IPS-NIHi7 (cell line): Measurements from ENCODE around the gene RBPMS2.
A peak's percentile ranks its signal among the peaks of the same experiment; 100 is the strongest.
"Not testable (repeated sequence)": the region's sequence is repeated elsewhere in the genome, so short reads cannot be mapped to it uniquely, and the experiment has no call there.

Experiments used
- DNase-seq: peaks from one replicate; pipeline ENCODE4 v3.0.0; 2012; ENCODE audit warnings: mixed read lengths; ENCODE audit errors: extremely low spot score

The RBPMS2 gene

DNA sequence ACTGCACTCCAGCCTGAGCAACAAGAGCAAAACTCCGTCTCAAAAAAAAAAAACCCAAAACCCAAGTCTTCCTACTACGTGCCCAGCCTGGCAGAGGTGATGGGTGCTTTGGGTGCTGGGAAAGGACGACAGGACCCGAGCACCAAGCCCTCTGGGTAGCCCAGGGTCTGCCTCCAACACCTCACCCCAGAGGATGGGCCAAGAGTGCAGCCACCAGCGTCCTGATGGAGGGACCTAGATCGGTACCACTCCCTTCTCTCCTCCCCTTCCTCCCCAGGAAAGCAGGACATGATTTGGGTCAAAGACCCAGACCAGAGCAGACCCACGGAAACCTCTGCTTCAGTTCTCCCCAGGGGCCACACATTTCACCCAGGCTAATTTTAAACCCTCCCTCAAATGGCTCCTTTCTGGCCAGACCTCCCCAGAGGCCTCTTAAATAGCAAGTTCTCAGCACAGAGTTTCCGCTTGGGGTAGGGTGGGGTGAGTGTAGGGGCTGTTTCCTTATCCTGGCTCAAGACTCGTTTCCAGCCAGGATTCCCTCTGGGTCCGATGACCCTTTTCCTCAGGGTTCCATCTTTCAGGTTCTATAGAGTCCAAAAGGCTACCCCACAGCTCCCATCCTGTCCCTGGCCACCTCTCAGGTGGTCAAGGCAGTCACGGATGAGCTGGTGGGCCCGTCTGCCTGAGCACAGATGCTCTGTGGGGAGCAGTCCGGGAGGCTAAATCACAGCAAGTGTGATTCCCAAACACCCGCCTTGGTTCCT, 20.5 kb downstream of the RBPMS2 start:
- DNase-seq, result no peak

DNA sequence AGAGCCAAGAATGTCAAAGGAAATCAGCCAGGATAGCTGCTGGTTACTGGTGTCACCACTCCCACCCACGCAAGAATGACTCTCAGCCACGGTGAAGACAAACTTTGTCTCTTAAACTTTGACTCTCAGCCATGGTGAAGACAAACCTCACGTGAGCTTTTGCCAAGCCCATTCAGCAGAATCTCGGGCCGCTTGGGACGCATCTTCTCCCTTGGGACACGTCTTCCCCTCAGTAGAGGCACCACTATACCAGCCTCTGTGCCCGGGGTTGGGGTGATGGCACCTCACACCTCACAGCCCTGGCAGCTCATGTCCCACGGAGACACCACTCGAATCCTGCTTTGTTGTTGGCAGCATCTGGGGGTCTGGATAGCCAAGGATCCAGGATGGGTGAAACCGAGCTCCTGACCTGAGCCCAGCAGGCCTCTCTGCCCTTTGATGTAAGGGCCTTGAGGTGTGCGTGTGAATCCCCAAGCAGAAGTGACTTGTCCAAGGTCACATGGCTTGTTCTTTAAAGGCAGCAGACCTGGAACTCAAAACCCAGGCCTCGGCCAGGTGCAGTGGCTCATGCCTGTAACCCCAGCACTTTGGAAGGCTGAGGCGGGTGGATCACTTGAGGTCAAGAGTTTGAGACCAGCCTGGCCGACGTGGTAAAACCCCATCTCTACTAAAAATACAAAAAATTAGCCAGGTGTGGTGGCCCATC, 21.8 kb downstream of the RBPMS2 start:
- DNase-seq, result no peak

DNA sequence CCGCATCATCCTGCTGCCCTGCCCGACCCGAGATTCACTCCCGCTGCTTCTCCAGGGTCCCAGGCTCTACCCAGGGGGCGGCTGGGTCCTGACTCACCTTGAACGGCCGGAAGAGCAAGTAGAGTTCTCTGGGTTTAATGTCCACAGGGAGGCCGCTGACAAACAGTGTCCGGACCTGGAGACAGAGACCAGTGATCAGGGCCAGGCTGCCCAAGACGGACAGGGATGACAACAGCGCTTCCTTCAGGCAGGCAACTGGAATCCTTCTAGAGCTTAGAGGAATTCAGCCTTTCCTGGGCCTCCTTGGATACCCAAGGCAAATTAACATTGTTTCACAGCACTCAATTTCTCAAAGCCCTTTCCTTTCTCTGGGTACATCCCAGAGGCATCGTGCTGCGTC, 23.9 kb downstream of the RBPMS2 start:
- DNase-seq, result no peak

DNA sequence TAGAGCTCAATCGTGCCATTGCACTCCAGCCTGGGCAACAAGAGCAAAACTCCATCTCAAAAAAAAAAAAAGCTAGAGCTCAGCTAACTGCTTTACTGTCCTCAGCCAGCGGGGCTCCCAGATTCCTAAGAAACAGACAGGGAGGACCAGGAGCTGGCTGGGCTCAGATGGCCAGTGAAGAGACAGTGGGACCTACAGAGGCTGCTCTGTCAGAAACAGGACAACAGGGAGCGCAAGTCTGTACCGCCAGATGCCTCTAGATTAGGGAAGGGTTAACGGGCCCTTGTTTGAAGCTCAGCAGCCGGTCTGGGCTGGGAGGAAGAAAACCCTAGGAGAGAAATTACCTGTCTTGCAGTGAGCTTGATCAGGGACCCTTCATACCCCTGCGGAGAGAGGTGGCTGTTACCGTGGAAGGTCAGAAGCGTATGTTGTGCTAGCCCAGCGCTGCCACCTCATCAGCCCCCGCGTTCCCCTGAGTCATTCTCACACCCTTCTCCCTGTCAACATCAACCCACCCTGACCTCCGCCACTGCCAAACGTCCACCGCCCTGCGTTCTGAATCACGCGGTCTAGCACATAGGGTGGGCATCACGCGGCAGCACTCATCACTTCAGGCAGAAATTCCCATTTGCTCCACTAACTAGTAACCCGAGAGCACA, 25.3 kb downstream of the RBPMS2 start:
- peak; percentile 80 for DNase-seq

DNA sequence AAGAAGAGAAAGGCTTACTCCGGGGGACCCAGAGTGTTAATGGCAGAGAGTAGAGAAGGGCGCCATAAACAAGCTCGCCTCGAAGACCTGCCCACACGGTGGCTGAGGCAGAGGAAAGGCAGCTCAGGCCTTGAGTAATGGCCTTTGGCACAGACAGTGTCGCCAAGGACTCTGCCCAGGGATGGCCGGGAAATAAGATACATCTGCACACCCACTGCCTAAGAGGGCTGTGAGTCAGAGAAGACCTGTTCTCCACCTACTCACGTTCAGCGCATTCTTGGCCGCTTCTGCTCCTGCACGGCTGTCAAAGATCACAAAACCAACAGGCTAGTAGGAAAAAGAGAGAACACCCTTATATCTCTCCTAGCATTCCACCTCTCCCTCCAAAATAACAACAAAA, 26.2 kb downstream of the RBPMS2 start:
- no peak for DNase-seq

DNA sequence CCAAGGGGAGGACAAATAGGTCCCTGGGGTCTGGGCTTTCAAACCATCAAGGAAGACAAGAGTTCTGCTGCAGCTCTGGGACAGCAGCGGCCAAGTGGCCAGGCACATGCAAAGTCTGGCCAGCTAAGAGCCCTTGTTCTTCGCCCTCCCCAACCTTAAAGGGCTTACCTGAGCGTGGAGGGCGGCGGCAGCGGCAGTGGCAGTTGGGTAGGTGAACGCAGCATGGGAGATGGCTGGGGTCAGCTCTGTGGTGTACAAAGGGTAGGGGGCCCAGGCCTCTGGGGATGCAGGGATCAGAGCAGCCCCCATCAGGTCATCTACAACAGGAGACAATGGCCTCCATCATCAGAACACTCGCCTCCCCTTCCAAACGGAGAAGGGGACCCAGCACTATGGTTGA, 27.1 kb downstream of the RBPMS2 start:
- DNase-seq, result no peak

DNA sequence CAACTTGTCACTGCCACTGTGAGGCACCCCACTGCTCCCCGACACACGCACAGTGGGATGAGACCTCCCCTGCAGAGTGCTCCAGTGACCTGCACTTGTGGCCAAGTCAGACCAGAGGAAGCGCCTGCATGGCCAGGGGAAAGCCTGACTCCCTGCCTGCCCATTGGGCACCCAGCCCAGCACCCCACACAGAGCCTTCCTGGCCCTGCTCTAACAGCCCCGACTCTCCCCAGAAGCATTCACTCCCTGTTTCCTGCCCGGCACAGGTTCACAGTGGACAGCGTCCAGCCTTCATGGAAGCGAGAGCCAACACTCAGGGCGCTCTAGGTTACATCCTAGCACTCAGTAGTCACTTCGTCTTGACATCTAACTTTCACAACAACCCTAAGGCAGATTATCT, 27.8 kb downstream of the RBPMS2 start:
- no peak for DNase-seq

DNA sequence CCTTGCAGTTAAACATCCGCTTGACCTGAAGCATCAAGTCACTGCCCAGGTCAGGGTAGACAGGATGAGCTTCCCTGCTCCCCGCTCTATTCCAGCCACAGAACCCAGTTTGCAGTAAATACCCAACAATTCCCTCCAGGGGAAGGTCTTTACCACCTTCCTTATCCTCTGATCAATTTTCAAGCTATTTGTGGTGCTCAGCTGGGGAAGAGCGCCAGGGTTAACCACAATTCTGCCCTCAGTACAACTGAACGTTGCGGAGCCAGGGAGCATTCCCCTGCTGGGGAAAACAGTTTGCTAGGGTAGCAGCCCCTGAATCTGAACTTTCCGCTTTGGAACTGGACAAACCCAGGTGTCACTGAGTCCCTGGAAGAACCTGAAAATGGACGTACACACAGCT, 28.5 kb downstream of the RBPMS2 start:
- DNase-seq, result no peak

DNA sequence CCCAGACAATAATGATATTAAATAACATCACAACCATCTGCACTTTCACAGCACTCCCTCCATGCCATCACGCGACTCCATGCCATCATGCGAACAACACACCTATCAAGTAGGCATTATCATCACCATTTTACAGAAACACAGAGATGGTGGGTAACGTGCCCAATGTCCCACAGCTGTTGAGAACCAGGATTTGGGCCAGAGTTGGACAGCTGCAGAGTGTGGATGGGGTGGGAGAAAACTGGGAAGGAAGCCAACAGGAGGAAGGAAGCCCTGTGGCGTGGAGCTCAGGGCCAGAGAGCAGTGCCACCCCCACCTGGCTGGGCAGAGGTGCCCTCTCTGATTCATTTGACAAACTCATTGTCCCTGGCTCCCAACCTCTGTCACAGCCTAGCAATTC, 29.0 kb downstream of the RBPMS2 start:
- DNase-seq, result no peak

DNA sequence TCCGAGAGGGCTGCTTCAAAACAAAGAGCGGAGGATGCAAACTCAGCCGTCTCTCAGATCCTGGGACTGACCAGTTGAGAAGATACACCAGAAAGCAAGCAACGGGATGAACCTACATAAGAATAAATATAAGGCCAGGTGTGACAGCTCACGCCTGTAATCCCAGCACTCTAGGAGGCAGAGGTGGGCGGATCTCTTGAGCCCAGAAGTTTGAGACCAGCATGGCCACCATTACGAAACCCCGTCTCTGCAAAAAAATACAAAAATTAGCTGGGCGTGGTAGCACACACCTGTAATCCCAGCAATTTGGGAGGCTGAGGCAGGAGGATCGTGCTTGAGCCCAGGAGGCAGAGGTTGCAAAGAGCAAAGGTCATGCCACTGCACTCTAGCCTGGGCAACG, 31.7 kb downstream of the RBPMS2 start:
- no peak for DNase-seq

DNA sequence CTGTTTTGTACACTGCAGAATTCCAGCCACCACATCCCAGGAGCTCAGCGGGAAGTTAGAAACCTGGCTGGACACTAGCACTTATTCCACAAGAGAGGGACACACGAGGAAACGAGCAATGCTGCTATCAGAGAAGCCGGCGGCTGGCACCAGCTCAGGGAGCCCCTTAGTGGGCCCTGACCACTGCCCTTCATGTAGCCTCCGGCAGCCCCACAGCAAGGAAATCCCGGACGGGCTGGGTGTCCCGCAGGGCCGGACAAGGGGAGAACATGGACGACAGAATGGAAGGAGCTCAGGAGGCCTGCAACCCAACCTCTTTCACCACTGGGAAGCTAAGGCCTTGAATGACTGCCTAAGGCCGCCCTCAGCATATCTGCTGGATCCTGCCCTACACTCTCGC, 32.5 kb downstream of the RBPMS2 start:
- DNase-seq, result no peak

DNA sequence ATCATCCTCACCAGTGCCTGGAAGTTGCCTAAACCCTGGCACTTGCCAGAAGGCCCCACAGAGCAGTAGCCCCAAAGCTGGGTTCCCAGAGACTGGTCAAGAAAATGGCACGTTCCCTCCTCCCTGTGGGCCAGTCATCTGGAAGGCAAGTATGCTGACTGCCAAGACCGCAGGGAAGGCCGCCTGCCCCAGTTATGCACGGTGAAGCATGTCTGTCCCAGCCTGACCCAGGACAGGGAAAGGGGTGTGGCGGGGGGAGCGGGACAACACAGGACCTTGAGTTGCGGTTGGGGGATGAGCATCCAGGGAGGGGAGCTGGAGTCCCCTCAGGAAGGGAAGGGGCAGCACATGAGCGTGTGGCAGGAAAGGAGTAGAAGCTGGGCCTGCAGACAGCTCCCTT, 33.0 kb downstream of the RBPMS2 start:
- no peak for DNase-seq

DNA sequence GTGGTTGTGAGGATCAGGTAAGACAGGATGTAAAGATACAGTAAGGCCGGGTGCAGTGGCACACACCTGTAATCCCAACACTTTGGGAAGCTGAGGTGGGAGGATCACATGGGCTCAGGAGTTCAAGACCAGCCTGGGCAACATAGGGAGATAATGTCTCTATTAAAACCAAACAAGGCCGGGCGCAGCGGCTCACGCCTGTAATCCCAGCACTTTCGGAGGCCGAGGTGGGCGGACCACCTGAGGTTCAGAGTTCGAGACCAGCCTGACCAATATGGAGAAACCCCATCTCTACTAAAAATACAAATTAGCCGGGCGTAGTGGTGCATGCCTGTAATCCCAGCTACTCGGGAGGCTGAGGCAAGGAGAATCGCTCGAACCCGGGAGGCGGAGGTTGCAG, 33.7 kb downstream of the RBPMS2 start:
- DNase-seq, result not testable (repeated sequence)

DNA sequence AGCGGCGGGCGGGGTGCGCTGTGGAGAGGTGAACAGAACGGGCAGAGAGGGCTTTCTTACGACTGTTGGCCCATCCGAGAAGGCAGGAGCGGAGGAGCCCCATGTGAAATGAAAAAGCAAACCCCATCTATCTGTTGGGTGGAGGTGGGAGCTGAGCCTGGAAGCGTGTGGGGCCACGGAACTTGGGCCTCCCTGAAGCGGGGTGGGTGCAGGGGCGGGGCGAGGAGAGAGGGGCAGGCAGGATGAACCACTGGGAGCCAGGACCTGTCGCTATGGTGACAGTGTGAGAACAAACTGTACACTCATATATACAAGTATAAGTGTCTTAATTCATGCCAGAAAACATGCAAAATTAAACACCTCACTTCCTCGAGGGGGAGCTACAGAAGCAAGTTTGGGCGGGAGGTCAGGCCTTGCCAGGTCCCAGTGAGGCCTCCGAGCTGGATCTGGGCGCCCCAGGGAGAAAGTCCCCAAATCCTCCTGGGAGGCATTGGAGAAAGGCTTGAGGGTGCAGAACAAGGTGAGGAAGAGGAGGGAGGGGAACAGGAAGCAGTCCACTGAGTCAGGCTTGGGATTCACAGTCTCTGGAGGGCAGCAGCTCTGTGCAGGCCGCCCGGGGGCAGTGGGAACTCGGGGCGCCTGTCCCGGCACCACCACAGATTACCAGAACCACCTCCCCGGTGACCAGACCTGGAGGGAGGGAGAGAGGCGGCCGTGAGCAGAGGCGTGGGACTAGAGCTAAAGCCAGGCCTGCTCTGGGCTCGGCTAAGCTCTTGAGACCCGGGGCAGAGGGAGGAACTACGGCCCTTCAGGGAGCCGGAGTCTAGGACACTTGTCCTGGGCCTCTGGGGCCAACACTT, 34.8 kb downstream of the RBPMS2 start:
- DNase-seq, result no peak

DNA sequence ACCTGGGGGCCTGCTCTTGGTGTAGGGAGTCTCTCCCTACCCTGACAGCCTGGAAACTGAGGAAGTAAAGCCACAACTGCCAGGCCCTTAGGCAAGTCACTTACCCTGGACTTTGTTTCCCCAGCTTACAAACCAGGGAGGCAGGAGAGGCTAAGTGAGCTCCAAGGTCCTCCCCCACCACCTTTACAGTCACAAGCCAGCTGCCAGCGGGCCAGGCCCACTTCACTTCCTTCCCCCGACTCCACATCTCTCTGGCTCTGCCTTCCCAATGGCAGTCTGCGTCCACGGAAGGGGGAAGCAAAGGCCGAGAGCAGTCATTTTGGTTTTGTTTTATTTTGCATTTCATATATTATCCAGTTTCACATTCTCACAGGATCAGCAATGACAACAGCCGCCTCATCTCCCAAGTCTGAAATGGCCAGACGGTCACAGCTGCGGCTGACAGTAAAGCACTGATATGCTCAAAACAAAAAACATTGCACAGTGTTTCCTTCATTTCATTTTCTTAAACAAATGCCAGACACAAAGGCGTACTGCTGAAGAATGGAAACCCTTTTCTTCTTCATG, 35.7 kb downstream of the RBPMS2 start:
- no peak for DNase-seq

DNA sequence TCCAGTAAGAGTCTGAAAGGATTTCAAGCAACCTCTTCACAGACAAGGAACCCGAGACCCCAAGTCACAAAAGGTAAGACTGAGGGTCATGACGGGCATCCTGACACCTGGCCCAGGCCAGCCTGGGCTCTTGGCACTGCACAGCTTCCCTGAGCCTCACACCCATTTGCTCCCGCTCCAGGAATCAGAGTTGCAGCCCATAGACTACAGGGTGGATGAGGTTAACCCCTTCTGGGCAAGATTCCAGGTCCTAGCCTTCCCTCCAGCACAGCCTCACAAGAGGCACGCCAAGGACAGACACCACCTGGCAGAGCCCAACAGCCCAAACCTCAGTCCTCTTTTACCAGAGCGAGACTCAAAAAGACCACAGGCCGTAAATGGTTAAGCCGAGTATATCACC, 36.2 kb downstream of the RBPMS2 start:
- no peak for DNase-seq

DNA sequence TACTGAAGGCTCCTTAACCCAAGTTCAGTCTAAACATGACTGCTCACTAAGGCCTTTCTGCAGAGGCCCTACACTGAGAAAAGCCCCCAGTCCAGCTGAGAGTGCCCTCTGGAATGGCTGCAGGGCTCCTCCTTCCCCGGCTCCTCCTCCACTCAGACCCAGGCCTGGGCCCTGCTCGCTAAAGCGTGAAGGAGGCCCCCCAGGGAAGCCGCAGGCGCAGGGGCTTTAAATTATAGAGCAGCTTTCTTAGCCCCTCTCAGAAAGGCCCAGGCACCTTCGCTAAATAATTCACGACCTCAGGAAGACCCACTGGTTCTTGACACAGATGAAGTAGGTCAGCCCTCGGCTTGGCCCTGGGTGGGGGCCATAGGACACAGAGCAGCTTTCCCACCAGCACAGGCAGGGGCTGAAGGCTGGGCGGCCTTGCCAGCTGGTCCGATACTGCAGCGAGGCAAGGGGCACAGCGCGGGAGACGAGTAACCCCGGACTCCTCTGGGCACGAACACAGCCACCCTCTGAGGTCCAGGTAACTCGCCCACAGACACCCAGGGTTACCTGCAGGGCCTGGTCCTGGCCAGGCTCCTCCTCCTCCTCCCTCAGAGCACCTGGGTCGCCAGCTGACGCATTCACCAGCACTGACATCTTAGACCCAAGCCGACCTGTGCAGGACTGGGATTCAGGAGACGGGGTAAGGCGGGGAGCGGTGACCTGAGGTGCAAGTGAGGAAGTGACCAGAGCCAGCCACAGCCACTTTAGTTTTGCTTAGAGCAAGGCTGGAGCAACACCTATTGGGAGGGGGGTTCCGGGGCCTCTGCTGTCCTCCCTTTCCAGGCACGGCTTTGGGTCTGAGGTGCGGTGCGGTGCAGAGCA, 36.9 kb downstream of the RBPMS2 start:
- no peak for DNase-seq

DNA sequence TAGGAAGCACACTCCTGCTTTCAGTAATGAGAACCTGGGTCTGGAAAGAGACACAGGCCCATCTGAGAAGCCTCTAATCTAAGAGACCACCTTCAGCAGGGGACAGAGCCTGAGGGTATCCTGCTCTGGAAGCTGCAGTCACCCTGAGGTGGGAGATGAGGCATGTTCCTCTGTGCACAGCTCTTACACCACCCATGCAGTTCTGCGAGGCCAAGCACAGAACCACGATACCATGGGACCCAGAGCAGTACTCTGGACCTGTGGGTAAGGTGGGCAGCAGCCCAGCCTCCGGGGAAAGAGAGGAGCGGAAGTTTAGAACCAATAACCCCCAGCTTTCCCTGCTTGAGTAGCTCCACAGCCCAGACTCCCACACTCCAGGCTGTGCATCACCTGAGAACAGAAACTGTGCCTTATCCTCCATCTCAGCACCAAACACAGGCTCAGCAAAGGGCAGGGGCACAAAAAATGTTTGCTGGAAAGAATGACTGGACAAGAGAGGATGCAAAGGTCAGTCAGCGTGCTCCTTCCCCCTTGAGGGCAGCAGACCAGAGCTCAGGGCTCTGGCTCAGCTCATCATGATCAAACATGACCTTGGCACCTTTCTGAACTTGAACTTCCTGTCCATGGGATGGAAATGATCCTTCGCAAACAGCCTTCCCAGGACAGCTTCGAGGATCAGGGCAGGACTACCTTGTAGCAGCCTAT, 43.1 kb downstream of the RBPMS2 start:
- no peak for DNase-seq

DNA sequence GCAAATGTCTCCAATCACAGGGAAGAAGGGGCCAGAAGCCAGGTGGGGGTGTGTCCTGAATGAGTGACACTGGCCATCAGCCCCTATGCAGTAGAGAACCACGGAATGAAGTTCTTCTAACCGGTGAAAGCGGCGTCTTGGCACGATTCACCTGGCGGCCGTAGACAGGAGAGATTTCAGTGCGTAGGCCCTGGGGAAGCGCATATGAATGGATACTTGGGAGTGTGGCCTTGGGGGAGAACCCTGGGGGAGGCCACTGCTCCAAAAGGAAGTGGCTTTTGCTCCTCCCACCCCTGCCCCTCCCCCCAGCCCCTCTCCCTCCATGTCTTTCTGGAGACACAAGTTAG, 43.6 kb downstream of the RBPMS2 start:
- no peak for DNase-seq
